Measurements from ENCODE around the gene CCDC187. TPM values are rescaled to one million over a fixed set of nuclear protein-coding genes. Genes with fewer than 3 reads are reported as not detected.

CCDC187 gene
- polyA plus RNA-seq, 3 donors = not detected

DNA sequence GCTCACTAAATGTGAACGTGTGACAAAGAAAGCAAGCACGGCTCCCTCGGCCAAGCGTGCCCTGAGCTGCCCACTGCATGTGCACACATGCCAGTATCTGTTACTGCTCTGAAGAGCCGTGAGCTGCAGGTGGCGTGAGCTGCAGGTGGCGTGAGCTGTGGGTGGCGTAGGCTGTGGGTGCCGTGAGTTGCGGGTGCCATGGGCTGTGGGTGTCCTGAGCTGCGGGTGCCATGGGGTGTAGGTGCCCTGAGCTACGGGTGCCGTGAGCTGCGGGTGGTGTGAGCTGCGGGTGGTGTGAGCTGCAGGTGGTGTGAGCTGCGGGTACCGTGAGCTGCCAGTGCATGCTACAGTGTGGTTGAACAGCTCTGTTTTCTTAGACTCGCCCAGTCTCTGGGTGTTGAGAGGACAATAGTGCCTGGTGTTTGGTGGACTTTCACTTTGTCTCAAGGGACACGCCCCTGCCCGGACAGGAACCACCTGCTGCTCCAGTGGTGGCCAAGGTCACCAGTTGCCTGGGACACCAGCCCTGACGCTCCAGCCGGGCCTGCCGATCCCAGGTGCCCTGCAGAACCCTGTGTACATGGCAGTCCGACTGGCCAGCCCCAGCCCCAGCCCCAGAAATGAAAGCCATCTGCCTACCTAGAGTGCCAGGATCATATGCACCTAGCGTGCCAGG is 6.7 kb downstream of the CCDC187 start:
- H3K36me3 Mint-ChIP-seq = no peaks in the 10 kb centered on the region
- H3K27ac Mint-ChIP-seq = peak overlapping the region in 1 of 7 donors; percentile 28
- H3K9ac ChIP-seq (ENCODE audit: insufficient read depth, low read length, poor library complexity, severe bottlenecking) = no peak overlapping the region
- no peak overlapping the region for H3K4me3 ChIP-seq (replicated peaks in 1 of 3; ENCODE audit: low read depth in 2 of 3, low read length in 3 of 3)
- no peak overlapping the region for H3K4me2 ChIP-seq (replicated peaks; ENCODE audit: extremely low read depth, low read length, poor library complexity, severe bottlenecking)
- H3K9me3 ChIP-seq (replicated peaks in 1 of 2; ENCODE audit: control insufficient read depth in 1 of 2, insufficient read depth in 1 of 2, low read length in 2 of 2) = peaks cover 0 to 6% of the 10 kb centered on the region in 2 donors
- H3K4me1 ChIP-seq (ENCODE audit: control insufficient read depth in 1 of 2, insufficient read depth in 2 of 2, low read length in 2 of 2) = no peaks in the 10 kb centered on the region
- WGBS (ENCODE audit: insufficient coverage) = 88% methylated on average over 23 of the region's 25 CpGs
- no peaks in the 10 kb centered on the region for H3K4me1 Mint-ChIP-seq
- no peak overlapping the region for H3K27ac ChIP-seq (ENCODE audit: low read depth in 1 of 2, low read length in 2 of 2)
- no peak for DNase-seq
- H3K4me3 Mint-ChIP-seq = no peak overlapping the region
- TF ChIP-seq CTCF (IDR thresholded peaks at IDR 0.05) = no peak
- no peaks in the 10 kb centered on the region for H3K79me2 ChIP-seq (ENCODE audit: insufficient read depth, low read length)
- no peaks in the 10 kb centered on the region for H3K36me3 ChIP-seq (replicated peaks in 1 of 2; ENCODE audit: control insufficient read depth in 1 of 2, insufficient read depth in 2 of 2, low read length in 2 of 2)
- H3K27me3 Mint-ChIP-seq (ENCODE audit: low read depth in 3 of 3) = peaks cover 0 to 5% (median 3%) of the 10 kb centered on the region in 3 donors
- peaks cover 0 to 5% (median 0%) of the 10 kb centered on the region in 7 donors for H3K9me3 Mint-ChIP-seq
- no peak overlapping the region for H2AFZ ChIP-seq (ENCODE audit: insufficient read depth, low read depth, low read length, poor library complexity, severe bottlenecking)
- H3K27me3 ChIP-seq (ENCODE audit: control insufficient read depth in 2 of 2, insufficient read depth in 2 of 2, low read length in 2 of 2) = no peaks in the 10 kb centered on the region
- intact Hi-C loops (cut with micrococcal nuclease) = no loop called here
- no peaks in the 10 kb centered on the region for H4K20me1 ChIP-seq (ENCODE audit: insufficient read depth, low read length)

- Histone ChIP-seq H3K4me2 (replicated peaks; ENCODE audit: extremely low read depth, low read length, poor library complexity, severe bottlenecking) (no peak overlapping the region), H3K9me3 (replicated peaks in 1 of 2; ENCODE audit: control insufficient read depth in 1 of 2, insufficient read depth in 1 of 2, low read length in 2 of 2) (peaks cover 0 to 6% of the 10 kb centered on the region in 2 donors), H3K79me2 (ENCODE audit: insufficient read depth, low read length) (no peaks in the 10 kb centered on the region), H3K9ac (ENCODE audit: insufficient read depth, low read length, poor library complexity, severe bottlenecking) (no peak overlapping the region), H3K4me3 (replicated peaks in 1 of 3; ENCODE audit: low read depth in 2 of 3, low read length in 3 of 3) (no peak overlapping the region), H2AFZ (ENCODE audit: insufficient read depth, low read depth, low read length, poor library complexity, severe bottlenecking) (no peak overlapping the region), H3K27me3 (ENCODE audit: control insufficient read depth in 2 of 2, insufficient read depth in 2 of 2, low read length in 2 of 2) (no peaks in the 10 kb centered on the region), H4K20me1 (ENCODE audit: insufficient read depth, low read length) (no peaks in the 10 kb centered on the region), H3K36me3 (replicated peaks in 1 of 2; ENCODE audit: control insufficient read depth in 1 of 2, insufficient read depth in 2 of 2, low read length in 2 of 2) (no peaks in the 10 kb centered on the region), H3K27ac (ENCODE audit: low read depth in 1 of 2, low read length in 2 of 2) (no peak overlapping the region), H3K4me1 (ENCODE audit: control insufficient read depth in 1 of 2, insufficient read depth in 2 of 2, low read length in 2 of 2) (no peaks in the 10 kb centered on the region)
- no peaks in the 10 kb centered on the region for H3K4me1 Mint-ChIP-seq
- WGBS (ENCODE audit: insufficient coverage) = 91% methylated on average over 11 of the region's 16 CpGs
- no peak for TF ChIP-seq CTCF (IDR thresholded peaks at IDR 0.05)
- H3K27me3 Mint-ChIP-seq (ENCODE audit: low read depth in 3 of 3) = peaks cover 0 to 4% (median 3%) of the 10 kb centered on the region in 3 donors
- peaks cover 0 to 3% (median 0%) of the 10 kb centered on the region in 7 donors for H3K9me3 Mint-ChIP-seq
- intact Hi-C loops (cut with micrococcal nuclease) = no loop called here
- no peaks in the 10 kb centered on the region for H3K36me3 Mint-ChIP-seq
- peak overlapping the region in 1 of 7 donors; percentile 28 for H3K27ac Mint-ChIP-seq
- no peak for DNase-seq
- no peak overlapping the region for H3K4me3 Mint-ChIP-seq
Observed at GRCh38 chr9:136296434-136297015, 7.4 kb downstream of the CCDC187 start.
